T-helper 17 cell (primary cell): ENCODE data around the gene ELFN1. TPM values are rescaled to one million over a fixed set of nuclear protein-coding genes. Genes with fewer than 3 reads are reported as not detected.

Experiments
- ATAC-seq: fragments of 150-1000 bp; cut with Tn5 transposase; 2 replicates; pipeline ENCODE4 v1.10.0; 2021; ENCODE audit warnings: mild to moderate bottlenecking, moderate library complexity
- DNase-seq, 3 donors: peaks; one replicate each; pipeline versions ENCODE4 v3.0.0 to v3.0.0-alpha.2; 2020 to 2021
- H3K9me3 ChIP-seq: one replicate; pipeline ENCODE4 v1.7.0; 2013; ENCODE audit warnings: low read length, mild to moderate bottlenecking; ENCODE audit not compliant: control insufficient read depth, poor library complexity, severe bottlenecking
- H3K27ac Mint-ChIP-seq: one replicate; pipeline ENCODE4 v1.8.0; 2022; ENCODE audit warnings: mild to moderate bottlenecking, moderate library complexity, mixed read lengths
- H3K27me3 Mint-ChIP-seq: one replicate; pipeline ENCODE4 v1.8.0; 2022; ENCODE audit warnings: mixed read lengths
- H3K36me3 Mint-ChIP-seq: one replicate; pipeline ENCODE4 v1.8.0; 2022; ENCODE audit warnings: low read depth, mixed read lengths
- H3K4me1 Mint-ChIP-seq: one replicate; pipeline ENCODE4 v1.8.0; 2022; ENCODE audit warnings: mild to moderate bottlenecking, mixed read lengths
- H3K4me3 Mint-ChIP-seq: one replicate; pipeline ENCODE4 v1.8.0; 2022; ENCODE audit warnings: mild to moderate bottlenecking, moderate library complexity, mixed read lengths
- total RNA-seq, 4 donors: library from RNA in 2 of 4; stranded (reverse) in 2 of 4; gene quantifications; one replicate each; pipeline ENCODE4 v1.2.3 and lab custom pipeline; 2022 to 2026

Gene ELFN1
- total RNA-seq, 2 donors from 2014 or later = not detected

DNA sequence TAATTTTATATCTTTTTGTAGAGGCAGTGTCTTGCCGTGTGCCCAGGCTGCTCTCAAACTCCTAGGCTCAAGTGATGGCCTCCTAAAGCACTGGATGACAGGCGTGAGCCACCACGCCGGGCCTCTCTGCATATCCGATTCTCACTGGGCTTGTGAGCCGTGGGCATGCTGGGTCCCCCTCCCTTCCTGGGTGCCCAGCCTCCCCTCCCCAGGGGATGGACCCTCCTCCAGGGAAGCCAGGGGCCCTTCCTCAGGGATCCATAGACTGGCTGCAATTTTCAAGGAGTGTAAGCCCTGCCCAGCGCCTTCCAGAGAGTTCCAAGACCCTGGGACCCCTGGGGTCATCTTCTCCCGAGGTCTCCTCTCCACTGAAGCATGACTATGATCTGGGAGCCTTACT lies 23.7 kb upstream of the ELFN1 start:
- no peak for DNase-seq
- ATAC-seq = no peak
- H3K9me3 ChIP-seq = no peaks in the 10 kb centered on the region
- Mint-ChIP-seq H3K27me3 (peaks cover 40% of the 10 kb centered on the region), H3K4me3 (no peak overlapping the region), H3K4me1 (peaks cover 2% of the 10 kb centered on the region), H3K36me3 (peaks cover 2% of the 10 kb centered on the region), H3K27ac (no peak overlapping the region)

DNA sequence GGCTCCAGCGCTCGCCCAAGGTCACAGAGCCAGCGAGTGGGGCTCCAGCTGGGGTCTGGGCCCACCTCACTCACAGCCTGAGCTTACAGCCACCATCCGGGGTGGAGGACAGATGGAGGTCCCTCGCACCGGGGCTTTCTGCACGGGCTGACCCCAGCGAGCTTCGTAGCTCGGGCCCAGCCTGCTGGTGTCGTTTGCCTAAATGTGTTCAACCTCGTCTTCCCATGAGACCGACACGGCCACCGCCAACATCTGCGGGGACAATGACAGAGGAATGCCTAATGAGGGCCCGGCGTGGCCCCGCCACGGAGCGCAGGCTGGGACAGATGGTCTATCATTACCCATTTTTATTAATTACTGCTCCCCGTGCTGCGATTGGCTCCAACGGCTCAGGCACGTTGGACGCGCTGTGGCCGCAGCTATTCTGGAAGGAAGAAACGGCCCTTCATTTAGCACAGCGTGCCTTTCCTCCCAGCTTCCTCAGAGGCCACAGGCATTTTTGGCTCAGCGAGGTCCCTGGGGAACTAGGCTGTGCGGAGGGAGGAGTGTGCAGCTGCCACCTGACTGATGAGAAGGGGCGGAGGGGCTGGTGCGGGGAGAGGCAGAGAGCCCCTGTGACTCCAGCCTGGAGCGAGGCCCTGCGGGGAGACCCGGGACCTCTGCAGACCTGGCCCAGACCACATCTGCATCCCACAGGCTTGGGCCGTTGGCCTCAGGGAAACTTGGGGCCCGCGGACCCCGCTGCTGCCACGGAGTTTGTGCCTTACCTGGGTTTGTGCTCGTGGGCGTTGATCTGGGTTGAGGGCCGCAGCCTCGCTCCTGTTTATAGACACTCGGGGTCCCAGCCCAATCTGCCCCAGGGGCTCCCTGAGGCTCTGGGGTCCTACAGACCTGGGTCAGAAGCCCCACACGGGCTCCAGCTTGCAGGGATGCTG lies 22.9 kb upstream of the ELFN1 start:
- Mint-ChIP-seq H3K27me3 (peaks cover 40% of the 10 kb centered on the region), H3K36me3 (peaks cover 2% of the 10 kb centered on the region), H3K4me1 (peaks cover 2% of the 10 kb centered on the region), H3K4me3 (no peak overlapping the region), H3K27ac (no peak overlapping the region)
- H3K9me3 ChIP-seq = no peaks in the 10 kb centered on the region
- no peak for DNase-seq
- ATAC-seq = no peak

DNA sequence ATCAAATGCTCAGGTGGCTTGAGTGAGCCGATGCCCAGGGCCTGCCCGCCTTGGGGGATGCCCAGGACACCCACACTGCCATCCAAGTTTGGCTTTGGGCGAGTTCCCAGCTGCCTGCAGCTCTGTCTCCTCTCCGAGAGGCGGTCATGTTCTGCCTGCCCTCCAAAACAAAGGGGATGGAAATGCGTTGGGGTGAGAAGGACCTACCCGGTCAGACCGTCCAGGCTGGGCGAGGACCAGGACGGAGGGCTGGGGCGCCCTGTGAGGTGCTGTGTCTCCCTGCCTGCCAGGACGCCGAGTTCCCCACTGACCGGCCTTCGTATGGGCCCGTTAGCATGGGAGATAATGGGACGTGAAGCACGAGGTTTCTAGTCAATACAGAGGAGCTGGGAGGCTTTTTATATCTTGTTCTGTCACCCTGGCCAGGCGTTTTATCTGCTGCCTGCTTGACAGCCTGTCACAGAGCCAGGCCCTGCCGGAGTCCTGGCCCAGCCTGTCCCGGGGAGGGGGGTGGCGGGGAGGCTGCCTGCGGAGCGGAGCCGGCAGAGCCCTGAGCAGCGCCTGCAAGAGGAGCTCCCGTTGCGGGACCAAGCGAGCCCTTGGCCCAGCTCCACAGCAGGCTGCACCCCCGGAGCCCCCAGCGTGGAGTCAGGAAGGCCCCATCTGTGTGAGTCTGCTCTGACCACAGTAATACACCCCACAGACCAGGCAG lies 22.0 kb upstream of the ELFN1 start:
- no peak overlapping the region for H3K4me3 Mint-ChIP-seq
- DNase-seq = no peak
- H3K36me3 Mint-ChIP-seq = peaks cover under 1% of the 10 kb centered on the region
- H3K27ac Mint-ChIP-seq = no peak overlapping the region
- no peak for ATAC-seq
- no peaks in the 10 kb centered on the region for H3K9me3 ChIP-seq
- peaks cover 1% of the 10 kb centered on the region for H3K4me1 Mint-ChIP-seq
- peaks cover 37% of the 10 kb centered on the region for H3K27me3 Mint-ChIP-seq

DNA sequence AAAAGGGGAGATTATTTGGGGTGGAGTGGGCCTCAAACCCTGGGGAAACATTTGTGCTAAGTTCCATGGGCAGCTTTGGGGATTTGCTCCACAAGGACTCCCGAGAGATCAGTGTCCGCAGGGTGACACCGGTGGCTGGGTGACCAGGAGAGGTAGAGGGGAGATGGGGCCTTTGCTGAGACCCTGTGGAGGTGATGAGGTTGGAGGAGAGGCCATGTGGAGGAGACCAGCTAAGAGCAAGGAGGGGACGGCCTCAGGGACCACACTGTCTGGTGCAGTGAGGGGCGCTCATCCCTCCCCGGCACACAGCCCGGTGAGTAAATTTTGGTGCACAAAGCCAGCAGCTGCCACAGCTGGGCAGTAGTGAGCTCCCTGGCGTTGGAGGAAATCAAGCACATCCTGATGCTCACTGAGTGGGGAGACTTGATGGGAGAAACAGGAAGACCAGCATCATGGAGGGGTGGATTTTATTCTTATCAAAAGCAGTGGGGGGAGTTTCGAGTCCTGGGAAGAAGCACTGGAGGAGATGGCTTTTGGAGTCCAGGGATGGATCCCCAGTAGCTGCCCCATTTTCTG lies 20.2 kb upstream of the ELFN1 start:
- H3K36me3 Mint-ChIP-seq = no peaks in the 10 kb centered on the region
- H3K27ac Mint-ChIP-seq = no peak overlapping the region
- peaks cover 32% of the 10 kb centered on the region for H3K27me3 Mint-ChIP-seq
- no peaks in the 10 kb centered on the region for H3K4me1 Mint-ChIP-seq
- H3K9me3 ChIP-seq = no peaks in the 10 kb centered on the region
- DNase-seq = no peak
- no peak for ATAC-seq
- no peak overlapping the region for H3K4me3 Mint-ChIP-seq

DNA sequence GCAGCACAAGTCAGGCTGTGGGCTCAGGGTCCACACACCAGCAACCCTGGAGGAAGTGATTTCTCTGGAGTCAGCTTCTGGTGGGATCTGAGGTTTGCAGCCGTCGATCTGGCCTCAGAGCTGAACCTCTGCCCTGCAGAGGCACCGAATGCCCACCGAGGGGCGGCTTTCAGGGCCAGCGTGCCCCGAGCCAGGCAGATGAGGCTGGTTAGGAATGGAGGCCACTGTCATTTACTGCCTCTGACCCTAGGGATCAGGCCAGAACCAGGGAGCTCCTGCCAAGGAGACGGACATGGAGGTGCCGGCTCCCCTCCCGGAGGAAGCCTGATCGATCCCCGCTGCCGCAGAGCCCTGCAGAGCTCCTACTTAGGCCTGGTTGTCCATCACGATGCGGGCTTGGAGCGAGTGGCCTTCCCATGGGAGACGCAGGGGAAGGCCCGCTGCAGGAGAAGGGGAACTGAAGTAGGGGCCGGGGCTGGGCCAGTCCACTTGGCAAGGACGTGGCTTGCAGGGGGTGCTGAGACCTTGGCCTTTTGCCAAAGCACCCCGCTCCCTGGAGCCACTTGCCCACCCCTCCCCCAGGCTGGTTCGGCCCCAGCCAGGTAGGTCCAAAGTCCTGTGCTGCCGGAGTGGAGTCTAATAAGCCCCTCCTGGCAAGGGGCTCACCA lies 19.6 kb upstream of the ELFN1 start:
- H3K9me3 ChIP-seq = no peaks in the 10 kb centered on the region
- Mint-ChIP-seq H3K27ac (no peak overlapping the region), H3K4me1 (no peaks in the 10 kb centered on the region), H3K4me3 (no peak overlapping the region), H3K27me3 (peaks cover 30% of the 10 kb centered on the region), H3K36me3 (no peaks in the 10 kb centered on the region)
- ATAC-seq (no peak), DNase-seq (no peak)

DNA sequence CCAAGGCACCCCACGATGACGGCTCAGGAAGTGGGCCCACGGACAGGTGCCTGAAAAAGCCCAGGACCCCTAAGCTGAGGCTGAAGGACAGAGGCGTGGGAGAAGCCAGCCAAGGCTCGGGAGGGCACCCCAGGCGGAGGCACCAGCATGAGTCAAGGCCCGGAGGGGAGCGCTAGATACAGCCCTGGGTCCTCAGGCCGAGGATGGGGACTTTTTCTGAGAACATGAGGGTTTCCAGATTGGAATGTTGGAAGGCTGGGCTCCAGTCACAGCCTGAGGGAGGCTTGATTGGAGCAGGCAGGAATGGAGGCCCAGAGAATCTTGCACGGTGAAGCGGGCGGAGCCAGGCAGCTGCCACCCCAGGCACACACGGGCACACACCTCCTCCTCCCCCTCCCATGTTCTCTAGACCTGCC lies 19.0 kb upstream of the ELFN1 start:
- Mint-ChIP-seq H3K27me3 (peaks cover 33% of the 10 kb centered on the region), H3K4me3 (no peak overlapping the region), H3K4me1 (no peaks in the 10 kb centered on the region)

DNA sequence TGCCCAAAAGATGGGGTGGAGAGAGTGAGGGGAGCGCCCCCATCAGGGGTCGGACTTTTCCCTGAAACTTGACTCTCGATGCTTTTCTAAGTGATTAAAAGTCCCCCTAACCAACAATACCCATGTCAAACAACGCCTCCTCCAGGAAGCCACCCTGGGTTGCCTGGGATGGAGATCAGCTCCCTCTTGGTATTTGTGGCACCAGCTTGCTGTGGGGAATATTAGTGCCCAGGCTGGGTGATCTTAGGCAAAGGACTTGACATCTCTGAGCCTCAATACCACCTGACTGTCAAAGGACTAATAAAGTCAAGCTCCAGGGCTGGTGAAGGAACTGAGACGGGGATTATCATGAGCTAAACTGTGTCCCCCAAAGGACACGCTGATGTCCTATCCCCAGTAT lies 18.2 kb upstream of the ELFN1 start:
- peaks cover 41% of the 10 kb centered on the region for H3K27me3 Mint-ChIP-seq
- H3K4me1 Mint-ChIP-seq = no peaks in the 10 kb centered on the region
- H3K4me3 Mint-ChIP-seq = no peak overlapping the region
- DNase-seq = no peak
- no peak for ATAC-seq
- no peaks in the 10 kb centered on the region for H3K9me3 ChIP-seq
- no peaks in the 10 kb centered on the region for H3K36me3 Mint-ChIP-seq
- no peak overlapping the region for H3K27ac Mint-ChIP-seq

More for the DNA sequence above, 19.0 kb upstream of the ELFN1 start:
- ATAC-seq = no peak
- Mint-ChIP-seq H3K36me3 (no peaks in the 10 kb centered on the region), H3K27ac (no peak overlapping the region)
- DNase-seq = no peak
- no peaks in the 10 kb centered on the region for H3K9me3 ChIP-seq

DNA sequence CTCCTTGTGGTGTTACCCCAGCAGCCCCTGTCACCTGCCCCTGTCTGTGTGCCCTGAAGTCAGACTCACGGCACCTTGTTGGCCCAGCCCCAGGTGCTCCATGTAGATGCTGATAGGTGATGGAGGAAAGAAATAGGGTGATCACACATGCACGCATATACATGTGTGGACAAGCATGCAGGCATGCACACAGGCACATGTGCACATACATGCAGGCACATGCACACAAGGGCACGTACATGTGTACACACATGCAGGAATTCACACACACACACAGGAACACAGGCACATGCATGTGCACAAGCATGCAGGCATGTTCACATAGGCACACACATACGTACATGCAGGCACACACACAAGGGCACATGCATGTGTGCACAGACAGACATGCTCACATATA lies 16.6 kb upstream of the ELFN1 start:
- no peak for ATAC-seq
- H3K36me3 Mint-ChIP-seq = no peaks in the 10 kb centered on the region
- no peak overlapping the region for H3K27ac Mint-ChIP-seq
- DNase-seq = no peak
- H3K4me1 Mint-ChIP-seq = no peaks in the 10 kb centered on the region
- H3K9me3 ChIP-seq = no peaks in the 10 kb centered on the region
- H3K4me3 Mint-ChIP-seq = no peak overlapping the region
- peaks cover 52% of the 10 kb centered on the region for H3K27me3 Mint-ChIP-seq

DNA sequence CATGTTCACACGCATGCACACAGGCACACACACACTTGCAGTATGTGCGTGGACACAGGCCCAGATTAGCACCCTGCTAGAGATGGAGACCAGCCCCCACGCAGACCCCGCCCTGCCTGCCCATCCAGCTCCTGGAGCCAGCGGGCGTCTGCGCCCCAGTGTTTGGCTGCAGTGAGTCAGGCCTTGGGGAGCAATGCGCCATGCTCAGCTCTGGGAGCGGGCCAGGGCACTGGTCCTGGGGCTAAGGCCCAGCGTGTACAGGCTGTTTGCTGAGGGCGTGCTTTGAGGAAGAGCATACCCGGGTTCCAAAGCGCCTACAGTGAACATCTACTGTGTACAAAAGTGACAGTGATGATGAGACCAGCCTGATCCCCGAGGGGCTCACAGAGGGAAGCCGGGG lies 16.0 kb upstream of the ELFN1 start:
- H3K9me3 ChIP-seq = no peaks in the 10 kb centered on the region
- DNase-seq = no peak
- Mint-ChIP-seq H3K27me3 (peaks cover 52% of the 10 kb centered on the region), H3K4me1 (no peaks in the 10 kb centered on the region), H3K4me3 (no peak overlapping the region), H3K36me3 (no peaks in the 10 kb centered on the region), H3K27ac (no peak overlapping the region)
- no peak for ATAC-seq

DNA sequence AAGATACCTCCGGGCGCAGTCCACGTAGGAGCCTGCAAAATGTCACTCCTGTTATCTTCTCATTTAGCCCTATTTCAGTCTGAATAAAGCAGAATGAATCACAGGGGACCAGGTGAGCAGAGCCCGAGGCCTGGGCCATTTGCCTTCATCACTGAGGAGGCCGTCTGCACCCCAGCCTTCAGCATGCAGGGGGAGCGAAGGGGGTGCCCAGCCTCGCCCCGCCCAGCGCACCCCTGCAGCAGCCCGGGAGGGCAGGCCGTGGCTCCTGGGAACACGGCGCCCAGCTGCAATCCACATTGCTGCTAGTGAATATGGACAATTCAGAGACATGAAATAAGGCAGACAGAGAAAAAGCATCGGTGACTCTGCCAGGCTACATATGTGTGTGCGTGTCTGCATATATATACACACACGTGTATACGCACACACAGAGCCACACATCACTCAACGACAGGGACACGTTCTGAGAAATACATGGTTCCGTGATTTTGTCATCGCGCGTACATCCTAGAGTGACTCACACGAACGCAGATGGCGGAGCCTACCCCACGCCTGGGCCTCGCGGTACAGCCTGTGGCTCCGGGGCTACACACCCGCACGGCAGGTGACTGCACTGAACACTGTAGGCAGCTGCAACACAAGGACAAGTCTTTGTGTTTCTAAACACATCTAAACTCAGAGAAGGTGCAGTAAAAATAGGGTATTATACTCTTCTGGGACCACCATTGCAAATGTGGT lies 15.2 kb upstream of the ELFN1 start:
- ATAC-seq (no peak), DNase-seq (no peak)
- no peak overlapping the region for H3K4me3 Mint-ChIP-seq
- H3K27me3 Mint-ChIP-seq = peaks cover 47% of the 10 kb centered on the region
- H3K36me3 Mint-ChIP-seq = no peaks in the 10 kb centered on the region
- H3K27ac Mint-ChIP-seq = no peak overlapping the region
- no peaks in the 10 kb centered on the region for H3K4me1 Mint-ChIP-seq
- H3K9me3 ChIP-seq = no peaks in the 10 kb centered on the region

DNA sequence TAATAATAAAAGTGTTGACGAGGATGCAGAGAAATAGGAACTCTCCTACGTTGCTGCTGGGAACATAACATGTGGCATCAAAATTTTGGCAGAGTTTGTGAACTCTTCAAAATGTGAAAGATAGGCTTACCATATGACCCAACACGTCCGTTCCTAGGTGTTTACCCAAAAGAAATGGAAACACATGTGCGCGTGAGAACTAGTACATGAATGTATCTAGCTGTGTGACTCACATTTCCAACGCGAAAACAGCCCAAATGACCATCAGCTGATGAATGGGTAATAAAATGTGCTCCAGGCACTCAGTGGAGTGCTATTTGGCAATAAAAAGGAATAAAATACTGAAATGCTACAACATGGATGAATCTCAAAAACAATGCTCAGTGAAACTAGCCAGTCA lies 10.4 kb upstream of the ELFN1 start:
- Mint-ChIP-seq H3K27ac (no peak overlapping the region), H3K36me3 (no peaks in the 10 kb centered on the region), H3K4me1 (no peaks in the 10 kb centered on the region), H3K27me3 (peaks cover 70% of the 10 kb centered on the region), H3K4me3 (no peak overlapping the region)
- no peaks in the 10 kb centered on the region for H3K9me3 ChIP-seq
- ATAC-seq (no peak), DNase-seq (no peak)

DNA sequence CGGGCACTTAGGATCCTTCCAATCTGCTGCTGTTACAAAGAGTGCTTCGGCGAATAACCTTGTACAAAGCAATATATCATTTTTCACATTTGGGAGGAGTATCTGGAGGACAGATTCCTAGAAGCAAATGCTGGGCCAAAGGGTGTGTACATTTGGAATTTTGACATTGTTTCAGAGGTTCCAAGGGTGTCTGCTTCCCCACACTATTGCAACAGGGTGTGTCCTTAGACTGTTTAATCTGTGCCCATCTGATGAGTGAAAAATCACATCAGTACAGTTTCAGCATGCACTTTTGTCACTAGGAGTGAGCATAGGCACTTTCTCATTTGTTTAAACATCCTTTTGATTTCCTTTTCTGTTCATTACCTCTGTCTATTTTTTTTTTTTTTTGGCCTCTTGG lies 8.6 kb upstream of the ELFN1 start:
- Mint-ChIP-seq H3K4me3 (no peak overlapping the region), H3K27me3 (peaks cover 63% of the 10 kb centered on the region), H3K36me3 (no peaks in the 10 kb centered on the region), H3K27ac (no peak overlapping the region), H3K4me1 (no peaks in the 10 kb centered on the region)
- H3K9me3 ChIP-seq = no peaks in the 10 kb centered on the region
- DNase-seq (no peak), ATAC-seq (no peak)
